H1 (cell line): Measurements from ENCODE around the gene SHC1. TPM values are rescaled to one million over a fixed set of nuclear protein-coding genes. Genes with fewer than 3 reads are reported as not detected.

Experiments used
- ATF3 ChIP-seq: IDR thresholded peaks from 2 replicates; pipeline ENCODE4 v1.6.1; 2011; ENCODE audit warnings: low read depth, mild to moderate bottlenecking, low read length; ENCODE audit not compliant: insufficient read depth
- BACH1 ChIP-seq: IDR thresholded peaks from 2 replicates; pipeline ENCODE4 v1.6.1; 2012; ENCODE audit warnings: low read length, improper control_type of control experiment
- CREB1 ChIP-seq: IDR thresholded peaks from 2 replicates; pipeline ENCODE4 v1.6.1; 2012; ENCODE audit warnings: inconsistent platforms
- E2F6 ChIP-seq: IDR thresholded peaks from 2 replicates; pipeline ENCODE4 v1.6.1; 2012; ENCODE audit warnings: inconsistent platforms
- EP300 ChIP-seq, 2 experiments: IDR thresholded peaks; 1 replicate in 1 of 2; 2 replicates in 1 of 2; pipeline ENCODE4 v1.6.1; 2011 to 2012; ENCODE audit warnings: low read depth in 2 of 2, low read length in 2 of 2, mild to moderate bottlenecking in 2 of 2, borderline replicate concordance in 1 of 2, inconsistent platforms in 1 of 2, moderate library complexity in 1 of 2
- HDAC6 ChIP-seq: IDR thresholded peaks from one replicate; pipeline ENCODE4 v1.7.1; 2012; ENCODE audit warnings: low read depth, mild to moderate bottlenecking, inconsistent platforms, low read length, moderate library complexity
- JUN ChIP-seq: IDR thresholded peaks from 2 replicates; pipeline ENCODE4 v1.6.1; 2011; ENCODE audit warnings: low read depth, mild to moderate bottlenecking, improper control_type of control experiment, low read length
- KDM4A ChIP-seq: IDR thresholded peaks from one replicate; pipeline ENCODE4 v1.7.1; 2012; ENCODE audit warnings: low read depth, mild to moderate bottlenecking, moderate library complexity, low read length, inconsistent platforms; ENCODE audit not compliant: severe bottlenecking
- MAFK ChIP-seq: IDR thresholded peaks from 2 replicates; pipeline ENCODE4 v1.6.1; 2012; ENCODE audit warnings: low read depth, mild to moderate bottlenecking, improper control_type of control experiment, low read length
- MAX ChIP-seq: IDR thresholded peaks from 2 replicates; pipeline ENCODE4 v1.6.1; 2012; ENCODE audit warnings: inconsistent platforms
- POLR2A ChIP-seq, 2 experiments: IDR thresholded peaks; 1 replicate in 1 of 2; 2 replicates in 1 of 2; pipeline ENCODE4 v1.6.1; 2011; ENCODE audit warnings: low read depth in 2 of 2, low read length in 2 of 2, mild to moderate bottlenecking in 2 of 2; ENCODE audit errors: control extremely low read depth in 1 of 2
- POU5F1 ChIP-seq: IDR thresholded peaks from 2 replicates; pipeline ENCODE4 v1.6.1; 2011; ENCODE audit warnings: low read depth, mild to moderate bottlenecking, low read length, moderate library complexity
- RAD21 ChIP-seq, 2 experiments: IDR thresholded peaks in 1 of 2; conservative IDR thresholded peaks in 1 of 2; 2 replicates each; pipeline ENCODE4 v1.6.1; 2011; ENCODE audit warnings: low read depth in 2 of 2, low read length in 2 of 2, improper control_type of control experiment in 1 of 2, inconsistent platforms in 1 of 2, mild to moderate bottlenecking in 1 of 2, moderate library complexity in 1 of 2
- RBBP5 ChIP-seq: IDR thresholded peaks from 2 replicates; pipeline ENCODE4 v1.7.1; 2012; ENCODE audit warnings: low read depth, mild to moderate bottlenecking, inconsistent platforms, low read length, moderate library complexity, borderline replicate concordance
- RXRA ChIP-seq: IDR thresholded peaks from 2 replicates; pipeline ENCODE4 v1.6.1; 2011; ENCODE audit warnings: low read depth, mild to moderate bottlenecking, low read length, moderate library complexity; ENCODE audit not compliant: insufficient read depth
- SIN3A ChIP-seq, 2 experiments: IDR thresholded peaks in 1 of 2; conservative IDR thresholded peaks in 1 of 2; 2 replicates each; pipeline ENCODE4 v1.6.1; 2011 to 2012; ENCODE audit warnings: low read length in 2 of 2, improper control_type of control experiment in 1 of 2, low read depth in 1 of 2, mild to moderate bottlenecking in 1 of 2
- SIX5 ChIP-seq: IDR thresholded peaks from 2 replicates; pipeline ENCODE4 v1.6.1; 2011; ENCODE audit warnings: mild to moderate bottlenecking, low read depth, low read length
- SP4 ChIP-seq: IDR thresholded peaks from 2 replicates; pipeline ENCODE4 v1.6.1; 2012; ENCODE audit warnings: low read length, inconsistent platforms
- SUZ12 ChIP-seq: fragments of 200-600 bp; sonication (generic); IDR thresholded peaks from 2 replicates; pipeline ENCODE4 v1.6.1; 2012; ENCODE audit warnings: mild to moderate bottlenecking, inconsistent platforms, low read length, moderate library complexity, mixed read lengths
- TAF1 ChIP-seq: IDR thresholded peaks from 2 replicates; pipeline ENCODE4 v1.6.1; 2011; ENCODE audit warnings: mild to moderate bottlenecking, low read depth, low read length
- TAF7 ChIP-seq: optimal IDR thresholded peaks from 2 replicates; pipeline ENCODE3; 2011; ENCODE audit warnings: low read depth, mild to moderate bottlenecking, inconsistent platforms, low read length, moderate library complexity, borderline replicate concordance
- TBP ChIP-seq: IDR thresholded peaks from 2 replicates; pipeline ENCODE4 v1.6.1; 2011; ENCODE audit warnings: low read depth, low read length, improper control_type of control experiment
- TCF12 ChIP-seq: IDR thresholded peaks from 2 replicates; pipeline ENCODE4 v1.6.1; 2011; ENCODE audit warnings: low read depth, mild to moderate bottlenecking, low read length
- polyA plus RNA-seq, 7 experiments: library from polyadenylated mRNA; depleted of rRNA in 3 of 7; stranded (reverse) in 5 of 7; unstranded in 2 of 7; fragments of >200 nt in 5 of 7; fragments of 200-250 nt in 2 of 7; gene quantifications; 1 replicate in 5 of 7; 2 replicates in 1 of 7; 4 replicates in 1 of 7; pipeline versions ENCODE4 v1.2.1 to v1.2.3, GENCODE V29; 2011 to 2013; ENCODE audit warnings: missing spikeins in 2 of 7, mixed read lengths in 2 of 7
- total RNA-seq: library from RNA; stranded (reverse); fragmentation: NEBNext Ultra II Directional; extraction: Animal tissue kit (Norgen Biotek cat#: 25700); gene quantifications from 2 replicates; pipeline ENCODE4 v1.2.1, GENCODE V29; 2021

SHC1 gene
- total and polyA plus RNA-seq, 2 of the 8 experiments (the other 6 are each of a cell fraction or from before 2014, with no cell fraction given): 177 to 212 TPM

GRCh38 chr1:154955718-154956543 is 14.6 kb downstream of the SHC1 start, which contains the start of gene PBXIP1 (continued):
- TF ChIP-seq TAF7: no peak
- peak; percentile 52 for TF ChIP-seq KDM4A
- peak; percentile 65 for TF ChIP-seq TAF1
- TF ChIP-seq TBP: peak; percentile 65; the same call in 1 of the 2 replicates
- no peak; a peak in 1 of 4 replicates for TF ChIP-seq RAD21 (IDR thresholded peaks at IDR 0.05 in 1 of 2, conservative IDR thresholded peaks at IDR 0.05 in 1 of 2; ENCODE audit: low read depth in 2 of 2, low read length in 2 of 2)
- peak in 1 of 2 experiments; percentile 36; a peak in 1 of 4 replicates for TF ChIP-seq SIN3A (conservative IDR thresholded peaks at IDR 0.05 in 1 of 2, IDR thresholded peaks at IDR 0.05 in 1 of 2; ENCODE audit: low read depth in 1 of 2, low read length in 2 of 2)
- no peak for TF ChIP-seq EP300 (IDR thresholded peaks at IDR 0.05; ENCODE audit: borderline replicate concordance in 1 of 2, low read depth in 2 of 2, low read length in 2 of 2)
- no peak for TF ChIP-seq BACH1
- TF ChIP-seq ATF3: no peak
- TF ChIP-seq TCF12: no peak
- no peak for TF ChIP-seq SUZ12
- no peak for TF ChIP-seq MAFK
- TF ChIP-seq HDAC6: no peak
- TF ChIP-seq MAX: no peak
- TF ChIP-seq JUN: no peak
- TF ChIP-seq SIX5: no peak
- TF ChIP-seq POLR2A (IDR thresholded peaks at IDR 0.05; ENCODE audit: control extremely low read depth in 1 of 2, low read depth in 2 of 2, low read length in 2 of 2): no peak; a peak in 1 of 3 replicates
- TF ChIP-seq CREB1: no peak
- no peak for TF ChIP-seq POU5F1
- no peak for TF ChIP-seq RXRA
- TF ChIP-seq E2F6: no peak
- no peak for TF ChIP-seq RBBP5
- peak; percentile 88; the same call in 1 of the 2 replicates for TF ChIP-seq SP4
